Measurements from ENCODE around the gene MUCL1.

DNA sequence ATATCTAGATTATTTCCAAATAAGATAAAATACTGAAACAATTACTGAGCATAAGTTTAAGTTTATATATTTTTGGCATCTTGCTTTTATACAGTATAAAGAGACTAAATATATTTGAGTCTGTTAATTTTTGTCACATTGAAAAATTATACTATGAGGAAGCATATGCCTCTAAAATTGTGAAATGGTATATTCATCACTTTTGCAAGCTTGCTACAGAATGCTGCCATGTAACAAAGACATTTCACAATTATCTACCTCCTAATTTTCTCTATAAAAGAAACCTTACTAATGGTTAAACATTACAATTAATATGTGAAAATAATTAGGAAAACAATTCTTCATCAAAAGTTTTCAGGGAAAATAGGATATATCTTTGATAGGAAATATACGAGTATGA, 22.7 kb upstream of the MUCL1 start:
- TF ChIP-seq, protein P1, sequence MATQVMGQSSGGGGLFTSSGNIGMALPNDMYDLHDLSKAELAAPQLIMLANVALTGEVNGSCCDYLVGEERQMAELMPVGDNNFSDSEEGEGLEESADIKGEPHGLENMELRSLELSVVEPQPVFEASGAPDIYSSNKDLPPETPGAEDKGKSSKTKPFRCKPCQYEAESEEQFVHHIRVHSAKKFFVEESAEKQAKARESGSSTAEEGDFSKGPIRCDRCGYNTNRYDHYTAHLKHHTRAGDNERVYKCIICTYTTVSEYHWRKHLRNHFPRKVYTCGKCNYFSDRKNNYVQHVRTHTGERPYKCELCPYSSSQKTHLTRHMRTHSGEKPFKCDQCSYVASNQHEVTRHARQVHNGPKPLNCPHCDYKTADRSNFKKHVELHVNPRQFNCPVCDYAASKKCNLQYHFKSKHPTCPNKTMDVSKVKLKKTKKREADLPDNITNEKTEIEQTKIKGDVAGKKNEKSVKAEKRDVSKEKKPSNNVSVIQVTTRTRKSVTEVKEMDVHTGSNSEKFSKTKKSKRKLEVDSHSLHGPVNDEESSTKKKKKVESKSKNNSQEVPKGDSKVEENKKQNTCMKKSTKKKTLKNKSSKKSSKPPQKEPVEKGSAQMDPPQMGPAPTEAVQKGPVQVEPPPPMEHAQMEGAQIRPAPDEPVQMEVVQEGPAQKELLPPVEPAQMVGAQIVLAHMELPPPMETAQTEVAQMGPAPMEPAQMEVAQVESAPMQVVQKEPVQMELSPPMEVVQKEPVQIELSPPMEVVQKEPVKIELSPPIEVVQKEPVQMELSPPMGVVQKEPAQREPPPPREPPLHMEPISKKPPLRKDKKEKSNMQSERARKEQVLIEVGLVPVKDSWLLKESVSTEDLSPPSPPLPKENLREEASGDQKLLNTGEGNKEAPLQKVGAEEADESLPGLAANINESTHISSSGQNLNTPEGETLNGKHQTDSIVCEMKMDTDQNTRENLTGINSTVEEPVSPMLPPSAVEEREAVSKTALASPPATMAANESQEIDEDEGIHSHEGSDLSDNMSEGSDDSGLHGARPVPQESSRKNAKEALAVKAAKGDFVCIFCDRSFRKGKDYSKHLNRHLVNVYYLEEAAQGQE (IDR thresholded peaks at IDR 0.05; ENCODE audit: low read depth), result no peak
- TF ChIP-seq TAF1 (IDR thresholded peaks at IDR 0.05; ENCODE audit: low read depth) (no peak), EP300 (IDR thresholded peaks at IDR 0.05; ENCODE audit: borderline replicate concordance) (no peak), NFIC (IDR thresholded peaks at IDR 0.05) (no peak), YY1 (IDR thresholded peaks at IDR 0.05; ENCODE audit: low read depth) (no peak), RAD21 (IDR thresholded peaks at IDR 0.05; ENCODE audit: low read depth) (no peak), CEBPB (IDR thresholded peaks at IDR 0.05) (no peak), FOXM1 (IDR thresholded peaks at IDR 0.05; ENCODE audit: borderline replicate concordance, low read depth) (no peak)
- TF ChIP-seq, protein P2, sequence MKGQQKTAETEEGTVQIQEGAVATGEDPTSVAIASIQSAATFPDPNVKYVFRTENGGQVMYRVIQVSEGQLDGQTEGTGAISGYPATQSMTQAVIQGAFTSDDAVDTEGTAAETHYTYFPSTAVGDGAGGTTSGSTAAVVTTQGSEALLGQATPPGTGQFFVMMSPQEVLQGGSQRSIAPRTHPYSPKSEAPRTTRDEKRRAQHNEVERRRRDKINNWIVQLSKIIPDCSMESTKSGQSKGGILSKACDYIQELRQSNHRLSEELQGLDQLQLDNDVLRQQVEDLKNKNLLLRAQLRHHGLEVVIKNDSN (IDR thresholded peaks at IDR 0.05), result no peak
